Common myeloid progenitor, CD34-positive (primary cell): ENCODE results near the gene SLC23A2. TPM values are rescaled to one million over a fixed set of nuclear protein-coding genes. Genes with fewer than 3 reads are reported as not detected.

ENCODE experiments used
- CTCF ChIA-PET: fragments of 350-600 bp; sonication (Branson Sonifier 250); formaldehyde crosslinking; loops from one replicate; lab custom pipeline; 2021; ENCODE audit warnings: antibody characterized with exemption; lab: Charles Lee
- POLR2A ChIA-PET: fragments of 350-600 bp; sonication (Branson Sonifier 250); formaldehyde crosslinking; loops from one replicate; lab custom pipeline; 2021; ENCODE audit warnings: antibody characterized with exemption; lab: Charles Lee
- DNase-seq, 3 donors: peaks; one replicate each; pipeline versions ENCODE4 v3.0.0 to v3.0.0-alpha.2; 2013
- H3K27ac ChIP-seq, 2 experiments: 1 replicate in 1 of 2; 2 replicates in 1 of 2; pipeline ENCODE4 v1.7.0; 2013; ENCODE audit warnings: inconsistent platforms in 2 of 2, low read length in 2 of 2, mild to moderate bottlenecking in 2 of 2, low read depth in 1 of 2, moderate library complexity in 1 of 2; ENCODE audit not compliant: severe bottlenecking in 2 of 2, insufficient read depth in 1 of 2, poor library complexity in 1 of 2
- H3K27me3 ChIP-seq, 5 experiments: replicated peaks in 2 of 5; 1 replicate in 3 of 5; 2 replicates in 2 of 5; pipeline versions ENCODE4 v1.6.1 to v1.7.0; 2013; ENCODE audit warnings: low read length in 4 of 5, mild to moderate bottlenecking in 2 of 5, moderate library complexity in 2 of 5, inconsistent platforms in 1 of 5; ENCODE audit not compliant: insufficient read depth in 5 of 5, control insufficient read depth in 4 of 5
- H3K36me3 ChIP-seq, 4 experiments: 1 replicate in 2 of 4; 2 replicates in 2 of 4; pipeline versions ENCODE4 v1.6.1 to v1.7.0; 2013; ENCODE audit warnings: low read length in 3 of 4, control low read depth in 1 of 4, mild to moderate bottlenecking in 1 of 4; ENCODE audit not compliant: control insufficient read depth in 4 of 4, insufficient read depth in 4 of 4
- H3K4me1 ChIP-seq, 4 experiments: 1 replicate in 3 of 4; 2 replicates in 1 of 4; pipeline versions ENCODE4 v1.6.1 to v1.7.1; 2013; ENCODE audit warnings: low read length in 3 of 4, mild to moderate bottlenecking in 3 of 4, control low read depth in 1 of 4, inconsistent platforms in 1 of 4, moderate library complexity in 1 of 4; ENCODE audit not compliant: control insufficient read depth in 4 of 4, insufficient read depth in 4 of 4; ENCODE audit errors: control extremely low read depth in 1 of 4
- H3K4me3 ChIP-seq, 7 experiments: 1 replicate in 4 of 7; 2 replicates in 3 of 7; pipeline versions ENCODE4 v1.5.1 to v1.7.0; 2013; ENCODE audit warnings: mild to moderate bottlenecking in 7 of 7, low read length in 6 of 7, moderate library complexity in 6 of 7, inconsistent platforms in 2 of 7, low read depth in 2 of 7, control low read depth in 1 of 7; ENCODE audit not compliant: insufficient read depth in 4 of 7, control insufficient read depth in 1 of 7; ENCODE audit errors: extremely low read depth in 1 of 7
- H3K9me3 ChIP-seq, 5 experiments: 1 replicate in 4 of 5; 2 replicates in 1 of 5; pipeline versions ENCODE4 v1.6.1 to v1.7.1; 2013; ENCODE audit warnings: low read length in 4 of 5, mild to moderate bottlenecking in 2 of 5, inconsistent platforms in 1 of 5, low read depth in 1 of 5, moderate library complexity in 1 of 5; ENCODE audit not compliant: control insufficient read depth in 4 of 5, insufficient read depth in 2 of 5; ENCODE audit errors: control extremely low read depth in 1 of 5
- WGBS: methylation state at CpG from one replicate; pipeline ENCODE4 v1.1.5; 2013; ENCODE audit not compliant: insufficient coverage; 5-methylcytosine and 5-hydroxymethylcytosine counted together
- polyA plus RNA-seq: library from polyadenylated mRNA; unstranded; fragments of 120-200 nt; gene quantifications from one replicate; pipeline ENCODE4 v1.2.1, GENCODE V29; 2013

The SLC23A2 gene
- 19.0 TPM for polyA plus RNA-seq

DNA sequence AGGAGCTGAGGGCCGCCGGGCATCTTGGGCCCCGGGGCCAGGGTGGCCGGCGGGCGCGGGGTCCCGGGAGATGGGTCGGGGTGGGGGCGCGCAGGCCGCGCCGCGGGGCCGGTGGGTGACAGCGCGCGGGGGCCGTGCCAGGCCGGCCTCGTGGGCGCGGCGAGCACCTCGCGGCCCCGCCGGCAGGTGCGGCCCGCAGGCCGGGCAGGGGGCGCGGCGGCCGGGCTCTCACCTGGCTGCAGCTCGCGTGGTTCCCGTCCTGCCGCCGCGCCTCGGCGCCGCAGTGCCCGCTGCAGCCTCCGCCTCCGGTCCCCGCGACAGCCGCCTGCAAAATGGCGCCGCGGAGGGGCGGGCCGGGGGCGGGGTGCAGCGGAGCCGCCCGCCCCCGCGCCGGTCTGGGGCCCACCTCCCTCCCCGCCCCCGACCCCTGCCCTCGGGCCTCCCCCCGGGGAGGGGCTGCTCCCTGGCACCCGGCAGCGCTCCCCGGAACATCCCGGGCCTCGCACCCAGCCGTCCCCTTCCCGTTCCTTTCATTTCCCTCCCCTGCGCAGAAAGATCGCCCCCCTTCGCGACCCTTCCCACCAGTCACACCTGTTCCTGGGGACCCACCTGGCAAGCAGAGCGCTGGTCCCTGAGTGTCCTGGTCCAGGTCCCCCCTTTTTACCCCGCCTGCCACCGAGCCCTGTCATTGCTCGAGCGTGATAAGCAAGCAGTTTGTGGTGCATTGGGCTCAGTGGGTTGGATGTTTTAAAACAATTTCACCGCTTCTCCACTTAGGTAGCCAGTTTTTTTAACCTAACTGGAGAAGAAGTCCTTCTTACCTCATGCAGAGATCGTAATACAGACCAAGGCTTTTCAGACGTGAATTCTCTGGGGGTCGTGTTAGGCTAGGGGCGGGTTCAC lies at the start of gene SLC23A2:
Gene SLC23A2 (minus strand): TSS at position 337 of the 903 bp plus-strand sequence. CDS start 68,948 bp downstream, outside the sequence.
- no peak within 1 kb of the TSS for H3K27ac ChIP-seq
- peak; percentile 42 to 89 (median 85) for DNase-seq
- peak within 1 kb of the TSS; percentile 56 to 94 (median 82) for H3K4me3 ChIP-seq
- under 1% methylated on average over 61 of the region's 88 CpGs for WGBS
- ChIA-PET POLR2A (interaction anchor here (0.6 kb wide), 1 partner anchor 267 kb away, joined by 3 read pairs; no protein-coding TSS in a partner anchor), CTCF (interaction anchor here (0.9 kb wide), 1 partner anchor 98 kb away, joined by 3 read pairs; no protein-coding TSS in a partner anchor)
- no peaks in the 10 kb centered on the region for H3K27me3 ChIP-seq
- peaks cover 0 to 28% (median 24%) of the 10 kb centered on the region in 4 experiments for H3K4me1 ChIP-seq
- no peaks in the 10 kb centered on the region for H3K9me3 ChIP-seq
- H3K36me3 ChIP-seq = no peaks in the 10 kb centered on the region

GRCh38 chr20:5046656-5047339 lies 45.5 kb upstream of the SLC23A2 start:
- 69% methylated on average over 5 of the region's 8 CpGs for WGBS

GRCh38 chr20:5045906-5046305 lies 44.6 kb upstream of the SLC23A2 start:
- Histone ChIP-seq H3K9me3 (no peaks in the 10 kb centered on the region), H3K27ac (no peak overlapping the region), H3K36me3 (no peaks in the 10 kb centered on the region), H3K4me1 (no peaks in the 10 kb centered on the region), H3K27me3 (no peaks in the 10 kb centered on the region), H3K4me3 (no peak overlapping the region)
- WGBS = no CpG with 5 or more reads among the region's 3 CpGs
- no peak for DNase-seq
- CTCF ChIA-PET = no interaction called here
- POLR2A ChIA-PET = no interaction called here

More at GRCh38 chr20:5046656-5047339, 45.5 kb upstream of the SLC23A2 start:
- H3K9me3 ChIP-seq = no peaks in the 10 kb centered on the region
- no peak overlapping the region for H3K27ac ChIP-seq
- ChIA-PET POLR2A (no interaction called here), CTCF (no interaction called here)
- H3K4me1 ChIP-seq = no peaks in the 10 kb centered on the region
- no peaks in the 10 kb centered on the region for H3K36me3 ChIP-seq
- no peaks in the 10 kb centered on the region for H3K27me3 ChIP-seq
- DNase-seq = peak in 2 of 3 donors; percentile 46 to 59
- no peak overlapping the region for H3K4me3 ChIP-seq

DNA sequence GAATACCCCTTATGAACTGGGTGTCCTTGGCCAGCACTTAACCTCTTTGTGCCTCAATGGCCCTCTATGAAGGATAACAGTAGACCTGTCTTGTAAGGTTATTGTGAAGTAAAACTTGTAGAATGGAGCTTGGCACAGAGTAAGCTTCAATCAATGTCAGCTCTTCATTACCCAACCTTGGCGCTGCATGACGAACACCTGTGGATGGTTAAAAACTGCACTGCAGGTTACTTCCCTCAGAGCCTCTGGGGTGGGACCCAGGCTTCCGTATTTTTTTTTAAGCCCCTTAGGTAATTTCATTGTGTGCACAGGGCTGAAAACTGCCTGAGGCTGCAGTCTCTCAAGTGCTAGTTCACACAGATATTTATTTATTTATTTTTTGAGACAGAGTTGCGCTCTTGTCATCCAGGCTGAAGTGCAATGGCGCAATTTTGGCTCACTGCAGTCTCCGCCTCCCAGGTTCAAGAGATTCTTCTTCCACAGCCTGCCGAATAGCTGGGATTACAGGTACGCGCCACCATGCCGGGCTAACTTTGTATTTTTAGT lies 42.8 kb upstream of the SLC23A2 start:
- WGBS = 99% methylated on average over 9 of the region's 10 CpGs
- no peak overlapping the region for H3K4me3 ChIP-seq
- H3K9me3 ChIP-seq = no peaks in the 10 kb centered on the region
- no peaks in the 10 kb centered on the region for H3K36me3 ChIP-seq
- no peaks in the 10 kb centered on the region for H3K4me1 ChIP-seq
- no peak for DNase-seq
- no peaks in the 10 kb centered on the region for H3K27me3 ChIP-seq
- H3K27ac ChIP-seq = no peak overlapping the region
- CTCF ChIA-PET = no interaction called here
- POLR2A ChIA-PET = no interaction called here

GRCh38 chr20:5041433-5041832 lies 40.1 kb upstream of the SLC23A2 start:
- ChIA-PET CTCF (no interaction called here), POLR2A (no interaction called here)
- Histone ChIP-seq H3K27ac (no peak overlapping the region), H3K9me3 (no peaks in the 10 kb centered on the region), H3K36me3 (no peaks in the 10 kb centered on the region), H3K4me3 (no peak overlapping the region), H3K4me1 (no peaks in the 10 kb centered on the region), H3K27me3 (no peaks in the 10 kb centered on the region)
- DNase-seq = no peak
- 83% methylated on average over 3 of the region's 3 CpGs for WGBS

- Histone ChIP-seq H3K9me3 (no peaks in the 10 kb centered on the region), H3K4me1 (no peaks in the 10 kb centered on the region), H3K27me3 (no peaks in the 10 kb centered on the region), H3K27ac (no peak overlapping the region), H3K36me3 (no peaks in the 10 kb centered on the region), H3K4me3 (no peak overlapping the region)
- ChIA-PET CTCF (interaction anchor here (1.2 kb wide), 1 partner anchor 16 kb away, joined by 3 read pairs; no protein-coding TSS in a partner anchor), POLR2A (interaction anchor here (0.6 kb wide), 1 partner anchor 29 kb away, joined by 8 read pairs; no protein-coding TSS in a partner anchor)
- 92% methylated on average over 4 of the region's 4 CpGs for WGBS
- DNase-seq = no peak
Observed at GRCh38 chr20:5040345-5040744, 39.0 kb upstream of the SLC23A2 start.
